ENCODE data around the gene NACC2. TPM values are rescaled to one million over a fixed set of nuclear protein-coding genes. Genes with fewer than 3 reads are reported as not detected.
A peak's percentile ranks its signal among the peaks of the same experiment; 100 is the strongest.

NACC2 gene
- total RNA-seq, 1 donor from 2014 or later = 8.1 TPM

DNA sequence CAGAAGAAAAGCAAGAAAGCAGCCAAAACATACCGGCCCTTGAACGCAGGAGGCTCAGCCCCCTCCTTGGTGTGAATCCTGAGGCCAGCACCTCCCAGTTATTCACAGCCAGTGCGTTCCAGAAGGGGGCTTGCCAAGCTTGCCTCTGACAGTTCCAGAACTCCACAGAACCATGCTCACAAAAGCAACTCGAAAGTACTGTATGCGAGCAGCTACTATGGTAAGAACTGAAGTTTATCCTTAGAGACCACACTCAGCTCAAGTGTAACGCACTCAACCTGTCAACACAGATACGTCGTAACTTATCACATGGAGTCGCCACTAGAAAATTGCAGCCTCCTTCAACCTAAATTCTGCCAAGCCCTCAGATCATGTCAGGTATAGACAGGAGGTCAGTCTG, 135.3 kb downstream of the NACC2 start:
- H3K4me1 Mint-ChIP-seq = peaks cover 24% of the 10 kb centered on the region
- peaks cover 7% of the 10 kb centered on the region for H3K27me3 Mint-ChIP-seq (ENCODE audit: low read depth)
- no peaks in the 10 kb centered on the region for H3K36me3 Mint-ChIP-seq (ENCODE audit: low read depth)
- no peak for DNase-seq (ENCODE audit: low read depth, low spot score)
- no peaks in the 10 kb centered on the region for H3K9me3 Mint-ChIP-seq
- TF ChIP-seq, protein P1, sequence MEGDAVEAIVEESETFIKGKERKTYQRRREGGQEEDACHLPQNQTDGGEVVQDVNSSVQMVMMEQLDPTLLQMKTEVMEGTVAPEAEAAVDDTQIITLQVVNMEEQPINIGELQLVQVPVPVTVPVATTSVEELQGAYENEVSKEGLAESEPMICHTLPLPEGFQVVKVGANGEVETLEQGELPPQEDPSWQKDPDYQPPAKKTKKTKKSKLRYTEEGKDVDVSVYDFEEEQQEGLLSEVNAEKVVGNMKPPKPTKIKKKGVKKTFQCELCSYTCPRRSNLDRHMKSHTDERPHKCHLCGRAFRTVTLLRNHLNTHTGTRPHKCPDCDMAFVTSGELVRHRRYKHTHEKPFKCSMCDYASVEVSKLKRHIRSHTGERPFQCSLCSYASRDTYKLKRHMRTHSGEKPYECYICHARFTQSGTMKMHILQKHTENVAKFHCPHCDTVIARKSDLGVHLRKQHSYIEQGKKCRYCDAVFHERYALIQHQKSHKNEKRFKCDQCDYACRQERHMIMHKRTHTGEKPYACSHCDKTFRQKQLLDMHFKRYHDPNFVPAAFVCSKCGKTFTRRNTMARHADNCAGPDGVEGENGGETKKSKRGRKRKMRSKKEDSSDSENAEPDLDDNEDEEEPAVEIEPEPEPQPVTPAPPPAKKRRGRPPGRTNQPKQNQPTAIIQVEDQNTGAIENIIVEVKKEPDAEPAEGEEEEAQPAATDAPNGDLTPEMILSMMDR (conservative IDR thresholded peaks at IDR 0.05) = no peak
- peak overlapping the region; percentile 85 for H3K4me3 Mint-ChIP-seq
- H3K27ac Mint-ChIP-seq (ENCODE audit: unreplicated experiment) = no peak overlapping the region

DNA sequence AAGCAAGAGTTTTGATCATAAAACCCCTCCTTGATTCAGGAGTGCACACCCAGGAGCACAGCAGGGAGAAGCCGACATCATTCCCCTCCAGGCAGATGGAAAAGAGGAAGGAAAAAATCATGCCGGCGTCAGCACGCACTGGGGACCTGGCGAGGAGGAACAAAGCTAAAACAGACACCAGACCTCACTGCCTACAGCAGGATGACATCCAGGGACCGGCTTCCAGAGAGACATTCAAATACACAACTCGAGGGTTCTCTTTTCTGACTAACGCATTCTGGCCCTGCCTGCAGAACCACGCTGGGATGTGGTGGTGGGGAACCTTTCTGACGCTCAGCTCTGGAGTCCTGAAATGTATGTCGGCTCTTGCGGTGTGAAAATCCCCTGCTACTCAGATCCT, 136.6 kb downstream of the NACC2 start:
- no peak for DNase-seq (ENCODE audit: low read depth, low spot score)
- H3K4me3 Mint-ChIP-seq = peak overlapping the region; percentile 85
- no peak overlapping the region for H3K27ac Mint-ChIP-seq (ENCODE audit: unreplicated experiment)
- peaks cover 7% of the 10 kb centered on the region for H3K27me3 Mint-ChIP-seq (ENCODE audit: low read depth)
- H3K4me1 Mint-ChIP-seq = peaks cover 24% of the 10 kb centered on the region
- peaks cover 2% of the 10 kb centered on the region for H3K36me3 Mint-ChIP-seq (ENCODE audit: low read depth)
- TF ChIP-seq, protein P1 (conservative IDR thresholded peaks at IDR 0.05) = no peak
- no peaks in the 10 kb centered on the region for H3K9me3 Mint-ChIP-seq

DNA sequence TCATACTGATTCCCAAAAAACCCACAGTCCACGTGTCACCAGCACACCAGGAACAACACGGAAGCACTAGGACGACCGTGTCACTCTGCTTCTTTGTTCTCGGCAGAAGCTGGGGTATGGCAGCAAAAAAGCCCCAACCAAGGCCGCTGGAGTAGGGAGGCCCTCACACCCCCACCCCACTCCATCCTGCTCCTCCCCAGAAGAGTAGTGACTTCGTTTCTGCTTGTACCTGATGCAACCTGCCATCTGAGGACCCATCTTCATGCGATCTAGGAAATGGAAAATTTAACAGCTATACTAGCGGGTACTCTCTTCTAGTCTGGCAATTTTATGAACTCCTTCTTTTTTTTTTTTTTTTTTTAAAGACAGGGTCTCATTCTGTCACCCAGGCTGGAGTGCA, 137.7 kb downstream of the NACC2 start:
- Mint-ChIP-seq H3K27ac (ENCODE audit: unreplicated experiment) (no peak overlapping the region), H3K27me3 (ENCODE audit: low read depth) (peaks cover 3% of the 10 kb centered on the region), H3K36me3 (ENCODE audit: low read depth) (peaks cover 5% of the 10 kb centered on the region), H3K4me1 (peaks cover 20% of the 10 kb centered on the region), H3K9me3 (no peaks in the 10 kb centered on the region), H3K4me3 (no peak overlapping the region)
- TF ChIP-seq, protein P1 (conservative IDR thresholded peaks at IDR 0.05) = no peak
- no peak for DNase-seq (ENCODE audit: low read depth, low spot score)

DNA sequence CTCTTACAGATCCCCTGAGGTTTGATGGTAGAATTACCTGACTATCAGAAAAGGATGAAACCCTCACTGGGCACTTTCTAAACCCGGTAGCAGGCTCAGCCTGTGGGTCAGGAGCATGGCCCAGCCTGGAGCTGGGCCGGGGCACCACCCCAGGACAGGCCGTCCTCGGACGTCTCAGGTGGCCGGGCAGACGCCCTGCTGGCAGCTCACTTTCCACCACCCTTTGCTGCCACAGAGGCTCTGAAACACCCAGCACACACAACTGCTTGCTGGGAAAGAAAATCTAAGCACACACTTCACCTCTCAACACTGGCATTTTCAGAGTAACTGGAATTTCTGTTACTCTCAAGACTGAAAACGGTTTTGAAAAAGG, 138.3 kb downstream of the NACC2 start:
- Mint-ChIP-seq H3K36me3 (ENCODE audit: low read depth) (peaks cover 5% of the 10 kb centered on the region), H3K9me3 (no peaks in the 10 kb centered on the region), H3K4me1 (peaks cover 15% of the 10 kb centered on the region), H3K4me3 (peak overlapping the region; percentile 15), H3K27ac (ENCODE audit: unreplicated experiment) (peak overlapping the region; percentile 12), H3K27me3 (ENCODE audit: low read depth) (no peaks in the 10 kb centered on the region)
- DNase-seq (ENCODE audit: low read depth, low spot score) = no peak
- TF ChIP-seq, protein P1 (conservative IDR thresholded peaks at IDR 0.05) = no peak

Other genes with a start within 250 kb of the NACC2 start
- gene CAMSAP1, start 187.7 kb downstream of the NACC2 start, total RNA-seq = 79.3 and 80.8 TPM in 2 replicates
- gene UBAC1, start 133.9 kb downstream of the NACC2 start, total RNA-seq = 49.3 and 51.9 TPM in 2 replicates
- 37.4 and 39.0 TPM in 2 replicates for gene TMEM250, start 23.6 kb upstream of the NACC2 start, total RNA-seq
- gene LHX3, start 109.8 kb upstream of the NACC2 start, total RNA-seq = 0.07 TPM in 1 of 2 replicates, not detected in the other
- gene QSOX2, start 150.5 kb upstream of the NACC2 start, total RNA-seq = 28.0 and 28.7 TPM in 2 replicates
- 0.07 TPM in 1 of 2 replicates, not detected in the other for gene CCDC187, start 208.8 kb upstream of the NACC2 start, total RNA-seq
- gene GPSM1, start 232.2 kb upstream of the NACC2 start, total RNA-seq = 50.8 and 56.7 TPM in 2 replicates

Measured in neural crest cell (in vitro differentiated cells).